Thoracic aorta (tissue), 2 donors: ENCODE measurements around the gene MOV10L1. TPM values are rescaled to one million over a fixed set of nuclear protein-coding genes. Genes with fewer than 3 reads are reported as not detected.
"Not testable (repeated sequence)": the region's sequence is repeated elsewhere in the genome, so short reads cannot be mapped to it uniquely, and the experiment has no call there.

ENCODE experiments used
- ATAC-seq: fragments of 150-250 bp; one replicate; pipeline ENCODE4 v1.8.0; 2017; ENCODE audit warnings: low read depth; ENCODE audit not compliant: insufficient number of reproducible peaks, low FRiP score
- DNase-seq: peaks from one replicate; pipeline ENCODE4 v3.0.0-alpha.2; 2020; ENCODE audit warnings: low spot score
- H3K27ac ChIP-seq, 2 donors: fragments of 200-600 bp; sonication (generic); 1 replicate in 1 of 2; 2 replicates in 1 of 2; pipeline ENCODE4 v1.5.1; 2016; ENCODE audit warnings: mild to moderate bottlenecking in 2 of 2, moderate library complexity in 2 of 2
- H3K27me3 ChIP-seq: fragments of 200-600 bp; sonication (generic); replicated peaks from 2 replicates; pipeline ENCODE4 v1.6.0; 2016; ENCODE audit warnings: mild to moderate bottlenecking; ENCODE audit not compliant: insufficient read depth
- H3K36me3 ChIP-seq: fragments of 200-600 bp; sonication (generic); one replicate; pipeline ENCODE4 v1.5.1; 2016
- H3K4me1 ChIP-seq, 2 donors: fragments of 200-600 bp; sonication (generic); 1 replicate in 1 of 2; 2 replicates in 1 of 2; pipeline versions ENCODE4 v1.5.1 to v1.6.0; 2016; ENCODE audit warnings: low read depth in 2 of 2, mild to moderate bottlenecking in 1 of 2; ENCODE audit not compliant: control insufficient read depth in 1 of 2
- H3K4me3 ChIP-seq: fragments of 200-600 bp; sonication (generic); 2 replicates; pipeline ENCODE4 v1.5.1; 2016; ENCODE audit warnings: mild to moderate bottlenecking
- H3K9me3 ChIP-seq: fragments of 200-600 bp; sonication (generic); 2 replicates; pipeline ENCODE4 v1.5.1; 2016
- CTCF ChIP-seq: fragments of 200-600 bp; sonication (generic); IDR thresholded peaks from one replicate; pipeline ENCODE4 v1.5.1; 2019; ENCODE audit warnings: antibody characterized with exemption
- total RNA-seq, 2 donors: library from RNA; depleted of rRNA; stranded (reverse); fragments of >200 nt; gene quantifications; one replicate each; pipeline versions ENCODE4 v1.1.0 to v1.2.3, GENCODE V29; 2016

MOV10L1 gene
- total RNA-seq, 2 donors from 2014 or later = 4.6 to 7.4 TPM

DNA sequence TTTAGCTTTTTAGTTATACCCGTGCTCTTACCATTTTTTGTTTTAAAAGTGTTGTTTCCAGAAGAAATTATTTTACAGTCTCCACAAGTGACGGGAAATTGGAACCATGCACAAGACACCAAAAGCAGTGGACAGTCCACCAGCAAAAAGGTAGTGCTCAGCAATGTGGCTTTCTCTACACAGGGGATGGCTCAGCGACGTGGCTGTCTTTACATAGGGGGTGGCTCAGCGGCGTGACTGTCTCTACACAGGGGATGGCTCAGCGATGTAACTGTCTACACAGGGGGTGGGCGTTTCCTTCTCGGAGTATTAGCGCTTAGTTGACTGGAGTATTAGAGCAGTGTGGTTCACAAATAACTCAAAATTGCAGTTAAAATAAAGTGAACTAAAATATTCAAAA, 44.7 kb downstream of the MOV10L1 start:
- Histone ChIP-seq H3K36me3 (no peaks in the 10 kb centered on the region), H3K9me3 (no peaks in the 10 kb centered on the region), H3K27ac (no peak overlapping the region), H3K27me3 (no peaks in the 10 kb centered on the region), H3K4me3 (no peak overlapping the region), H3K4me1 (peaks cover 0 to 13% of the 10 kb centered on the region in 2 donors)
- ATAC-seq (no peak), DNase-seq (no peak)
- no peak for TF ChIP-seq CTCF

DNA sequence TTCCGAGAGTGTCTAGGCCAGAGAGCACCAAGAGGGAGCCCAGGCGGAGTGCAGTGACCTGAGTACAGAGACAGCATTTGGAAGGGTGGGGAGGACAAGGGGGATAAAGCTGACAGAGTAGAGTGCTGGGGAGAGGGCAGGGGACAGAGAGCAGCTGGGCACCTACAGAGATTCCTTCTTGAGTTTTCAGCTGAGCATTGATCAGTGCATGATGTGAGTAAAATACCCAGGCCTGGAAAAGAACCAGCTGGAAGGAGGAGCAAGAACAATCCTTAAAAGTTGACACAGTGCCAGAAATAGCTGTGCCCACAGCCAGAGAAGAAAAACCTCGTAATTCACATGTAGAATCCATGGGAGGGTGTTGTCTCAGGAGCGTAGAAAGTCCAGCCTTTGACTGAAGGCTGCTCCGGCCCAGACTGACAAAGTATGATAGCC, 46.8 kb downstream of the MOV10L1 start:
- ATAC-seq = no peak
- no peak for DNase-seq
- Histone ChIP-seq H3K4me3 (no peak overlapping the region), H3K4me1 (peaks cover 1 to 21% of the 10 kb centered on the region in 2 donors), H3K27me3 (no peaks in the 10 kb centered on the region), H3K36me3 (no peaks in the 10 kb centered on the region), H3K27ac (peak overlapping the region; percentile 9 to 34), H3K9me3 (no peaks in the 10 kb centered on the region)
- no peak for TF ChIP-seq CTCF

GRCh38 chr22:50137277-50137676, 47.5 kb downstream of the MOV10L1 start:
- H3K4me3 ChIP-seq, ATAC-seq, H3K9me3 ChIP-seq, DNase-seq, H3K36me3 ChIP-seq, H3K27ac ChIP-seq, H3K27me3 ChIP-seq: not testable (repeated sequence)
- peaks cover 4 to 27% of the 10 kb centered on the region in 2 donors for H3K4me1 ChIP-seq

GRCh38 chr22:50138041-50138440, 48.2 kb downstream of the MOV10L1 start:
- H3K36me3 ChIP-seq = no peaks in the 10 kb centered on the region
- no peak overlapping the region for H3K27ac ChIP-seq
- TF ChIP-seq CTCF = no peak
- no peak for DNase-seq
- H3K9me3 ChIP-seq = no peaks in the 10 kb centered on the region
- no peak overlapping the region for H3K4me3 ChIP-seq
- ATAC-seq = no peak
- H3K4me1 ChIP-seq = peaks cover 4 to 27% of the 10 kb centered on the region in 2 donors
- no peaks in the 10 kb centered on the region for H3K27me3 ChIP-seq

DNA sequence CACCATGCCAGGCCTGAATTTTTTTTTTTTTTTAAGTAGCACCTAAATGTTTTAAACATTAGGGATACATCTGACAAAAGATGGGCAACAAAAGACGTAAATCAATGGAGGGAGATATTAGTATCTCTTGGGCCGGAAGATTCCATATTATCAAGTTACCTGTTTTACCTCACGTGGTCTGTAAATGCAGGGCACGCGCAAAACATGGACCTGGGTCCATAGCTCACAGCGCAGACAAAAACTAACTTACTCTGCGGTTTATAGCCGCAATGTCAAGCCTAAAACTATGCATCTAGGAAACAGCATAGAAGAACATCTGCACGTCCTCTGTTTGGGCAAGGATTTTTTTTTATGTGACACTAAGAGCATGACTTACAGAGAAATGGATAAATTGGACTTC, 49.2 kb downstream of the MOV10L1 start:
- Histone ChIP-seq H3K27ac (no peak overlapping the region), H3K36me3 (no peaks in the 10 kb centered on the region), H3K9me3 (no peaks in the 10 kb centered on the region), H3K4me3 (no peak overlapping the region), H3K4me1 (peaks cover 4 to 27% of the 10 kb centered on the region in 2 donors), H3K27me3 (no peaks in the 10 kb centered on the region)
- DNase-seq (no peak), ATAC-seq (no peak)
- no peak for TF ChIP-seq CTCF

DNA sequence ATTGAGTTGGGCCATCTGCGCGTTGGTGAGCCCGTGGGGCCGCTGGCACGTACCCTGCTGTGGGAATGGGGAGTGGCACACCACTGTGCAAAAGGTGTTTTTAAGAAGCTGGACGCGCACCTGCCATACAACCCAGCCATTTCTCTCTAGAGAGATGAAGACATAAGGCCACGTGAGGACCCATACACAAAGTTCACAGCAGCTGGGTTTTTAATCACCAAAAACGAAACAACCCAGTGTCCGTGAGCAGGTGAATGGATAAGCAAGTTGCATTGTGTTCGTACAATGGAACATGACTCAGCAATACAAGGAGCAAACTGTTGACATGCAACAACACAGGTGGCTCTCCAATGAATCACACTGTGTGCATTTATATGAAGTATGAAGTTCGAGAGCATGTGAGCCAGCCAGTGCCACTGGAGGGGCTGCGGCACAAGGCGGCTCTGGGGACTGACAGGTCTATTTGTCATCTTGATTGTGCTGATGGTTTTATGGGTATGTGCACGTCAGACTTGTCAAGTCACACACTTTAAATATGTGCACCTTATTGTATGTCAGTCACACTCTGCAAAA, 50.1 kb downstream of the MOV10L1 start:
- H3K4me3 ChIP-seq = no peak overlapping the region
- no peak overlapping the region for H3K27ac ChIP-seq
- TF ChIP-seq CTCF = no peak
- H3K27me3 ChIP-seq = no peaks in the 10 kb centered on the region
- no peaks in the 10 kb centered on the region for H3K9me3 ChIP-seq
- no peak for ATAC-seq
- DNase-seq = no peak
- no peaks in the 10 kb centered on the region for H3K36me3 ChIP-seq
- peaks cover 4 to 27% of the 10 kb centered on the region in 2 donors for H3K4me1 ChIP-seq
